Vagina (tissue), 2 donors: ENCODE measurements around the gene TBC1D14. TPM values are rescaled to one million over a fixed set of nuclear protein-coding genes. Genes with fewer than 3 reads are reported as not detected.
A peak's percentile ranks its signal among the peaks of the same experiment; 100 is the strongest.

Experiments used
- DNase-seq, 2 donors: peaks; one replicate each; pipeline ENCODE4 v3.0.0-alpha.2; 2017; ENCODE audit errors: extremely low spot score in 2 of 2
- H3K27ac ChIP-seq: fragments of 200-600 bp; sonication (generic); one replicate; pipeline ENCODE4 v1.5.1; 2019
- H3K27me3 ChIP-seq: fragments of 200-600 bp; sonication (generic); one replicate; pipeline ENCODE4 v1.5.1; 2019
- H3K36me3 ChIP-seq, 2 donors: fragments of 200-600 bp; sonication (generic); one replicate each; pipeline ENCODE4 v1.5.1; 2017 to 2019
- H3K4me1 ChIP-seq: fragments of 200-600 bp; sonication (generic); one replicate; pipeline ENCODE4 v1.5.1; 2019
- H3K4me3 ChIP-seq, 2 donors: fragments of 200-600 bp; sonication (generic); 1 replicate in 1 of 2; 2 replicates in 1 of 2; pipeline ENCODE4 v1.5.1; 2016 to 2019
- H3K9me3 ChIP-seq: fragments of 200-600 bp; sonication (generic); one replicate; pipeline ENCODE4 v1.5.1; 2019
- POLR2A ChIP-seq, 2 donors: fragments of 450-650 bp; IDR thresholded peaks; one replicate each; pipeline ENCODE4 v1.6.1; 2017; ENCODE audit warnings: antibody characterized with exemption in 2 of 2, mild to moderate bottlenecking in 2 of 2, moderate library complexity in 2 of 2
- POLR2AphosphoS5 ChIP-seq, 2 donors: sonication (generic); formaldehyde crosslinking; IDR thresholded peaks; one replicate each; pipeline ENCODE4 v1.9.0; 2017; ENCODE audit warnings: antibody characterized with exemption in 2 of 2, mild to moderate bottlenecking in 2 of 2, low read depth in 1 of 2; ENCODE audit not compliant: insufficient read depth in 1 of 2
- intact Hi-C: fragments of 100-400 bp; cut with DNase I; formaldehyde crosslinking; loops from one replicate; pipeline ENCODE4 v1.15.1; 2023
- total RNA-seq: library from RNA; depleted of rRNA; stranded (reverse); fragments of >200 nt; gene quantifications from one replicate; pipeline ENCODE4 v1.2.3, GENCODE V29; 2016
- TF ChIP-seq, protein P1 (sequence below), 3 experiments: fragments of 450-650 bp in 2 of 3; fragments of 200-600 bp in 1 of 3; sonication (generic) in 1 of 3; IDR thresholded peaks; one replicate each; pipeline ENCODE4 v1.5.1; 2017 to 2019; ENCODE audit warnings: antibody characterized with exemption in 3 of 3, mild to moderate bottlenecking in 2 of 3, moderate library complexity in 2 of 3

The TBC1D14 gene
- total RNA-seq: 35.4 TPM

DNA sequence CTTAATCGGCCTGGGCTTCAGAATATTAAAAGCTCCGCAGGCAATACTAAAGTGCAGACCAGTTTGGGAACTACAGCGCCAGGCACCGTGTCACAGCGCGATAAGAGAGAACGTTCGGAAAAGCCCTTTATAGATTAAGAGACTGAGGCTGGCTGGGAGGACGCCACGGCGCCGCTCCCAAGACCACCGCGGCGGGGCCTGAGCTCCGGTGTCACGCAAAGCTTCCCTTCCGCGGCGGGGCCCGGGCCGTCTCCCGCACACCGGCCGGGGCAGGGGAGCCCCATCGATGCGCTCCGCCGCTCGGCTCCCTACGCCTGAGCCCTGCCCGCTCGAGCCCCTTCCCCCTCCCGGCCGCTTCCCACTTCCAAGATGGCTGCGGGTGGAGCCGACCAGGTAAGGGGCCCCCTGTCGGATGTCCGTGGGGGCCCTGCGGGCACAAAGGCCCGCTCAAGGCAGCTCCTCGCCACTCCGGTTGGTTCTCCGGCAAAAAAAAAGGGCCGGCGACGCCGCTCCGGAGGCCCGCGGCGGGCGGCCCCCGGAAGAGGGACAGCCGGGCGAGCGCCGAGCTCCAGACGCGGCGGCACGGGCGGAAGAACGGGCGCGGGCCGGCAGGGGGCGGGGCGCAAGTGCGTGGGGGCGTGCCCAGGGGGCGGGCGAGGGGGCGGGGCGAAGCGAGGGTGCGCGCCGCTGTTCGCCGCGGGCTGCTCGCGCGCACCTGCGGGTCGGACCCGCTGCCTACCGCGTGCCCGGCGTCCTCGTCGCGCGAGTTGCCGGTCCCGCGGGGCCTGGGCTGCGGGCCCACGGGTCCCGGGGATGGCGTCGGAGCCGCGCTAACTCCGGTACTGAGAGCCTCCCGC is at the start of gene TBC1D14:
Gene TBC1D14 (plus strand): TSS at position 714 of the 857 bp plus-strand sequence. CDS start 13,564 bp downstream, outside the sequence.
- Histone ChIP-seq H3K27me3 (no peaks in the 10 kb centered on the region), H3K4me3 (peak within 1 kb of the TSS; percentile 69 to 89), H3K4me1 (peaks cover 43% of the 10 kb centered on the region), H3K27ac (peak within 1 kb of the TSS; percentile 97), H3K9me3 (no peaks in the 10 kb centered on the region), H3K36me3 (no peaks in the 10 kb centered on the region)
- peak in 1 of 2 donors; percentile 76 for TF ChIP-seq POLR2AphosphoS5 (IDR thresholded peaks at IDR 0.05; ENCODE audit: insufficient read depth in 1 of 2, low read depth in 1 of 2)
- TF ChIP-seq, protein P1, sequence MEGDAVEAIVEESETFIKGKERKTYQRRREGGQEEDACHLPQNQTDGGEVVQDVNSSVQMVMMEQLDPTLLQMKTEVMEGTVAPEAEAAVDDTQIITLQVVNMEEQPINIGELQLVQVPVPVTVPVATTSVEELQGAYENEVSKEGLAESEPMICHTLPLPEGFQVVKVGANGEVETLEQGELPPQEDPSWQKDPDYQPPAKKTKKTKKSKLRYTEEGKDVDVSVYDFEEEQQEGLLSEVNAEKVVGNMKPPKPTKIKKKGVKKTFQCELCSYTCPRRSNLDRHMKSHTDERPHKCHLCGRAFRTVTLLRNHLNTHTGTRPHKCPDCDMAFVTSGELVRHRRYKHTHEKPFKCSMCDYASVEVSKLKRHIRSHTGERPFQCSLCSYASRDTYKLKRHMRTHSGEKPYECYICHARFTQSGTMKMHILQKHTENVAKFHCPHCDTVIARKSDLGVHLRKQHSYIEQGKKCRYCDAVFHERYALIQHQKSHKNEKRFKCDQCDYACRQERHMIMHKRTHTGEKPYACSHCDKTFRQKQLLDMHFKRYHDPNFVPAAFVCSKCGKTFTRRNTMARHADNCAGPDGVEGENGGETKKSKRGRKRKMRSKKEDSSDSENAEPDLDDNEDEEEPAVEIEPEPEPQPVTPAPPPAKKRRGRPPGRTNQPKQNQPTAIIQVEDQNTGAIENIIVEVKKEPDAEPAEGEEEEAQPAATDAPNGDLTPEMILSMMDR (IDR thresholded peaks at IDR 0.05): no peak
- no peak for DNase-seq
- intact Hi-C loops: no loop called here

DNA sequence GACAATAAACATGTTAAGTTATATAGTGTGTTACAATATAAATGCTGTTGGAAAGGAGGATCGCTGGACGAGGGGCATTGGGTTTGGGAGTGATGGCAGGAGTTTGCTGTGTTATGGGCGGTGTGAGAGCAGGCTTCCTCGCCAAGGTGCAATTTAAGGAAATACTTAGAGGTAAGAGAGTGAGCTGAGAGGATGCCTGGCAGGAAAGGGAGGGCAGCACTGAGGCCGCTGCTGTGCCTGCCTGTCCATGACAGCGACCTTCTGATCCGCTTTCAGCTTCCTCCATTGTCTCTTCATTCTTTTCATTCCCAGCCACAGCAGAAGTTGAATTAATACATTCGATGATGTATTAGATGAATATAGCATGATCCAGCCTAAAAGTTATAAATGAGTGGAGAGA is 41.2 kb upstream of the TBC1D14 start:
- TF ChIP-seq POLR2A (IDR thresholded peaks at IDR 0.05) (no peak), POLR2AphosphoS5 (IDR thresholded peaks at IDR 0.05; ENCODE audit: insufficient read depth in 1 of 2, low read depth in 1 of 2) (no peak)
- TF ChIP-seq, protein P1 (IDR thresholded peaks at IDR 0.05): no peak
- no peak overlapping the region for H3K4me3 ChIP-seq
- no peaks in the 10 kb centered on the region for H3K27me3 ChIP-seq
- H3K4me1 ChIP-seq: peaks cover 6% of the 10 kb centered on the region
- H3K27ac ChIP-seq: no peak overlapping the region
- DNase-seq: no peak
- H3K36me3 ChIP-seq: peaks cover 0 to 21% of the 10 kb centered on the region in 2 donors
- intact Hi-C loops: no loop called here
- H3K9me3 ChIP-seq: no peaks in the 10 kb centered on the region

GRCh38 chr4:6869944-6870343 is 39.7 kb upstream of the TBC1D14 start:
- H3K9me3 ChIP-seq: no peaks in the 10 kb centered on the region
- TF ChIP-seq, protein P1 (IDR thresholded peaks at IDR 0.05): no peak
- no peak for TF ChIP-seq POLR2AphosphoS5 (IDR thresholded peaks at IDR 0.05; ENCODE audit: insufficient read depth in 1 of 2, low read depth in 1 of 2)
- TF ChIP-seq POLR2A (IDR thresholded peaks at IDR 0.05): no peak
- peaks cover 0 to 21% of the 10 kb centered on the region in 2 donors for H3K36me3 ChIP-seq
- peaks cover 6% of the 10 kb centered on the region for H3K4me1 ChIP-seq
- no peak overlapping the region for H3K4me3 ChIP-seq
- no peaks in the 10 kb centered on the region for H3K27me3 ChIP-seq
- intact Hi-C loops: loop anchor here (10.0 kb wide), 1 partner anchor 85 kb away; the partner anchor contains the start of gene KIAA0232
- no peak overlapping the region for H3K27ac ChIP-seq
- DNase-seq: no peak

- no peak overlapping the region for H3K27ac ChIP-seq
- no peaks in the 10 kb centered on the region for H3K9me3 ChIP-seq
- TF ChIP-seq POLR2AphosphoS5 (IDR thresholded peaks at IDR 0.05; ENCODE audit: insufficient read depth in 1 of 2, low read depth in 1 of 2) (no peak), POLR2A (IDR thresholded peaks at IDR 0.05) (no peak)
- TF ChIP-seq, protein P1 (IDR thresholded peaks at IDR 0.05): no peak
- intact Hi-C loops: loop anchor here (10.0 kb wide), 1 partner anchor 88 kb away; the partner anchor contains the start of gene KIAA0232
- no peak for DNase-seq
- H3K4me1 ChIP-seq: peaks cover 10% of the 10 kb centered on the region
- H3K36me3 ChIP-seq: peaks cover 0 to 29% of the 10 kb centered on the region in 2 donors
- H3K4me3 ChIP-seq: no peak overlapping the region
- H3K27me3 ChIP-seq: no peaks in the 10 kb centered on the region
Observed at GRCh38 chr4:6873291-6873690, 36.3 kb upstream of the TBC1D14 start.
